SHP77 treated with DMSO at 0.1 percent for 48 hours (cell line): ENCODE data around the gene CDH5.

Experiments used
- DNase-seq: peaks from one replicate; lab custom pipeline; 2025; lab: John Stamatoyannopoulos, UW

CDH5 gene

GRCh38 chr16:66373667-66374066, 7.2 kb downstream of the CDH5 start:
- no peak for DNase-seq

GRCh38 chr16:66374176-66374575, 7.7 kb downstream of the CDH5 start:
- DNase-seq: no peak

GRCh38 chr16:66375451-66375850, 9.0 kb downstream of the CDH5 start:
- no peak for DNase-seq

- DNase-seq: no peak
Measured at GRCh38 chr16:66376114-66376513, 9.6 kb downstream of the CDH5 start.

GRCh38 chr16:66376577-66377305, 10.2 kb downstream of the CDH5 start:
- no peak for DNase-seq

- no peak for DNase-seq
Measured at GRCh38 chr16:66377324-66377723, 10.8 kb downstream of the CDH5 start.

- DNase-seq: no peak
Measured at GRCh38 chr16:66378741-66379570, 12.5 kb downstream of the CDH5 start.

GRCh38 chr16:66379571-66379941, 13.1 kb downstream of the CDH5 start:
- DNase-seq: no peak

- DNase-seq: no peak
Measured at GRCh38 chr16:66380421-66380820, 13.9 kb downstream of the CDH5 start.

- no peak for DNase-seq
Measured at GRCh38 chr16:66381585-66382170, 15.2 kb downstream of the CDH5 start.

- DNase-seq: no peak
Measured at GRCh38 chr16:66382171-66382965, 15.9 kb downstream of the CDH5 start.

GRCh38 chr16:66382966-66383299, 16.4 kb downstream of the CDH5 start:
- DNase-seq: no peak

- no peak for DNase-seq
Measured at GRCh38 chr16:66383551-66383950, 17.1 kb downstream of the CDH5 start.

- no peak for DNase-seq
Measured at GRCh38 chr16:66385415-66385814, 18.9 kb downstream of the CDH5 start.

GRCh38 chr16:66386629-66387622, 20.4 kb downstream of the CDH5 start:
- no peak for DNase-seq

GRCh38 chr16:66387817-66388332, 21.4 kb downstream of the CDH5 start:
- DNase-seq: no peak

GRCh38 chr16:66388350-66389139, 22.1 kb downstream of the CDH5 start:
- DNase-seq: no peak

GRCh38 chr16:66389256-66390176, 23.0 kb downstream of the CDH5 start:
- no peak for DNase-seq
